Measurements from ENCODE around the gene BNIP3. TPM values are rescaled to one million over a fixed set of nuclear protein-coding genes. Genes with fewer than 3 reads are reported as not detected.

Gene BNIP3
- total RNA-seq, 2 donors from 2014 or later = 33.6 to 81.5 TPM

DNA sequence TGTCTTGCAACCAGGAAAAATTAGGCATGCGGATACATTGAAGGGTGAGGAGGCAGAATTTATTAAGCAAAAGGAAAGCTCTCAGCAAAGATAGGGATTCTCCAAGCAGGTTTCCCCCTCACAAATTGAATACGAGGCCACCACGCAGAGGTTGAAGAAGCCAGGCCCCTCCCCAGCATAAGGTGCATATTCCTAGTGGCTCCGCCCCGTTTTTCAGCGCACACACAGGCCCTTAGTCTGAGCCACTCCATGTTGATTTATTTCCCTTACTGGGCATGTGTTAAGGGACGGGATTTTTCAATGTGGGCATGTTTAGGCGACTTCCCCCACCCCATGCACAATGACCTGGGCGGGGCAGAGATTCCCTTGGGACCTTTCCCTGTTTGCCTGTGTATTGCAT lies 56.0 kb downstream of the BNIP3 start:
- DNase-seq (ENCODE audit: low spot score) (no peak), ATAC-seq (ENCODE audit: insufficient number of reproducible peaks, low FRiP score, low read depth) (no peak)
- Histone ChIP-seq H3K4me3 (no peak overlapping the region), H3K9me3 (no peaks in the 10 kb centered on the region), H3K27ac (no peak overlapping the region), H3K27me3 (replicated peaks; ENCODE audit: insufficient read depth) (no peaks in the 10 kb centered on the region), H3K36me3 (no peaks in the 10 kb centered on the region), H3K4me1 (ENCODE audit: control insufficient read depth in 1 of 2, low read depth in 2 of 2) (peaks cover 7 to 15% of the 10 kb centered on the region in 2 donors)
- TF ChIP-seq, protein P1, sequence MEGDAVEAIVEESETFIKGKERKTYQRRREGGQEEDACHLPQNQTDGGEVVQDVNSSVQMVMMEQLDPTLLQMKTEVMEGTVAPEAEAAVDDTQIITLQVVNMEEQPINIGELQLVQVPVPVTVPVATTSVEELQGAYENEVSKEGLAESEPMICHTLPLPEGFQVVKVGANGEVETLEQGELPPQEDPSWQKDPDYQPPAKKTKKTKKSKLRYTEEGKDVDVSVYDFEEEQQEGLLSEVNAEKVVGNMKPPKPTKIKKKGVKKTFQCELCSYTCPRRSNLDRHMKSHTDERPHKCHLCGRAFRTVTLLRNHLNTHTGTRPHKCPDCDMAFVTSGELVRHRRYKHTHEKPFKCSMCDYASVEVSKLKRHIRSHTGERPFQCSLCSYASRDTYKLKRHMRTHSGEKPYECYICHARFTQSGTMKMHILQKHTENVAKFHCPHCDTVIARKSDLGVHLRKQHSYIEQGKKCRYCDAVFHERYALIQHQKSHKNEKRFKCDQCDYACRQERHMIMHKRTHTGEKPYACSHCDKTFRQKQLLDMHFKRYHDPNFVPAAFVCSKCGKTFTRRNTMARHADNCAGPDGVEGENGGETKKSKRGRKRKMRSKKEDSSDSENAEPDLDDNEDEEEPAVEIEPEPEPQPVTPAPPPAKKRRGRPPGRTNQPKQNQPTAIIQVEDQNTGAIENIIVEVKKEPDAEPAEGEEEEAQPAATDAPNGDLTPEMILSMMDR (IDR thresholded peaks at IDR 0.05) = no peak

DNA sequence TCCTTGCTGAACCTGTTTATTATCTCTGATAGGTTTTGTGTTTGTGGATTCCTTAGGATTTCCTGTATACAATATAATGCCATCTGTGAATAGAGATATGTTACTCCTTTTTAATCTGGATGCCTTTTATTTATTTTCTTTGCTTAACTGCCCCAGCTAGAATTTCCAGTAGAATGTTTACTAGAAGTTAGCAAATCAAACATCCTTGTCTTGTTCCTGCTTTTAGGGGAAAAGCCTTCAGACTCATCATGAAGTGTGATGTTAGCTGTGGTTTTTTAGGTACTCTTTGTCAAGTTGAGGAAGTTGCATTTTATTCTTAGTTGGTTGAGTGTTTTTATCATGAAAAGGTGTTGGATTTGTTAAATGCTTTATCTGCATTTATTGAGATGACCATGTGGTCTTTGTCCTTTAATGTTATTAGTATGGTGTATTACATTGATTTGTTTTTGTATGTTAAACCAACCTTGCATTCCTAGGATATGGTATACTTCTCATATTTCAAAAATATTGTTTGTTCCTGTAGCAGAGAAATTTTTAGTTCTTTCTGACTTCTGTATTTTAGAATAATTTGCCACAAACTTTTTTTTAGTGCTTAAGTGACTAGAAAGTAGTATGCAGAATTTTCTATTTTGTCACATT lies 56.6 kb downstream of the BNIP3 start:
- no peaks in the 10 kb centered on the region for H3K36me3 ChIP-seq
- H3K9me3 ChIP-seq = no peaks in the 10 kb centered on the region
- peaks cover 7 to 9% of the 10 kb centered on the region in 2 donors for H3K4me1 ChIP-seq (ENCODE audit: control insufficient read depth in 1 of 2, low read depth in 2 of 2)
- DNase-seq (ENCODE audit: low spot score) = no peak
- no peaks in the 10 kb centered on the region for H3K27me3 ChIP-seq (replicated peaks; ENCODE audit: insufficient read depth)
- no peak overlapping the region for H3K4me3 ChIP-seq
- TF ChIP-seq, protein P1 (IDR thresholded peaks at IDR 0.05) = no peak
- ATAC-seq (ENCODE audit: insufficient number of reproducible peaks, low FRiP score, low read depth) = no peak
- H3K27ac ChIP-seq = no peak overlapping the region

DNA sequence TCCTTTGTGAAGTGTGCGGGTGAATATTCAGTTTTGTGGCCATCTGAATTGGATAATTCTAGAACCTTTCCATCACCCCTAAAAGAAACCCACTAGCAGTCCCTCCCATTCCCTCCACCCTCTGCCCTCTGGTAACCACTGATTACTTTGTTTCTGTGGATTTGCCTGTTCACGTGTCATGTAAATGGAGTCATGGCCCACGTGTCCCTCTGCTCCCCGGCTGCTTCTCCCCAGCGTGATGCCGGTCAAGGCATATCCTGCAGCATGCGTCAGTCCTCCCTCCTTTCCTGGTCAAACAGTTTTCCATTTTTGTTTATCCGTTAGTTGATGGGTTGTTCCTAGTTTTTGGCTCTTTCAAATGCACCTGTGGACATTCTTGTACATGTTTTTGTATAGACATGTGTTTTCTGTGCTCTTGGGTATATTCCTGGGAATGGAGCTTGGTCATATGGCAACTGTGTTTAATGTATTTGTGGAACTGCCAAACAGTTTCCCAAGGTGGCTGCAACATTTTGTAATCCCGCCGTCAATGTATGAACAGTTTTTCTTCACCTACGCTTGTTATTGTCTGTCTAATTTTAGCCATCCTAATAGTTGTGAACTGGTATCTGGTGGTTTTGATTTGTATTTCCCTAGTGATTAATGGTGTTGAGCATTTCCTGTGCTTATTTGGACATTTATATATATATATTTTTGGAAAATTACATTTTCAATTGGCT lies 58.5 kb downstream of the BNIP3 start:
- Histone ChIP-seq H3K27me3 (replicated peaks; ENCODE audit: insufficient read depth) (no peaks in the 10 kb centered on the region), H3K27ac (no peak overlapping the region), H3K9me3 (no peaks in the 10 kb centered on the region), H3K36me3 (no peaks in the 10 kb centered on the region), H3K4me1 (ENCODE audit: control insufficient read depth in 1 of 2, low read depth in 2 of 2) (peaks cover 3% of the 10 kb centered on the region in 2 donors), H3K4me3 (no peak overlapping the region)
- DNase-seq (ENCODE audit: low spot score) (no peak), ATAC-seq (ENCODE audit: insufficient number of reproducible peaks, low FRiP score, low read depth) (no peak)
- TF ChIP-seq, protein P1 (IDR thresholded peaks at IDR 0.05) = no peak

DNA sequence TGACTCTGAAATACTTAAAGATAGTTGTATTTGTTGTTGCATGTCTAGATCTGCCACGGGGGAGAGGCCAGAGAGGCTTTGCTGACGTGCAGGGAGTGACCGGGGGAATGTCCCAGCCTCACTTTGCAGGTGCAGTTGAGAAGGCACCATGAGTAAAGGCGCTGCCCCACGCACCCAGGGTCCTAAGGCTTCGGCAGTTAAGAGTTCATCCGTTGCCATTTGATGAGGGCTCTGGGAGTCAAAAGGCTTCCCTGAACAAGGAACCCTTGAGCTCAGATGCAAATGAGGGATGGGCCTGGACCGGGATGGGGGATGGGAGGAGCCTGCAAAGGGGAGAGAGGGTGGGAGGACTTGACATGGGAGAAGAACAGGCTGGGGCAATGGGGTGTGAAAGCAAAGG lies 60.5 kb downstream of the BNIP3 start:
- no peaks in the 10 kb centered on the region for H3K36me3 ChIP-seq
- no peak overlapping the region for H3K4me3 ChIP-seq
- no peaks in the 10 kb centered on the region for H3K27me3 ChIP-seq (replicated peaks; ENCODE audit: insufficient read depth)
- no peak overlapping the region for H3K27ac ChIP-seq
- no peak for ATAC-seq (ENCODE audit: insufficient number of reproducible peaks, low FRiP score, low read depth)
- no peaks in the 10 kb centered on the region for H3K4me1 ChIP-seq (ENCODE audit: control insufficient read depth in 1 of 2, low read depth in 2 of 2)
- no peak for DNase-seq (ENCODE audit: low spot score)
- no peaks in the 10 kb centered on the region for H3K9me3 ChIP-seq
- TF ChIP-seq, protein P1 (IDR thresholded peaks at IDR 0.05) = no peak

DNA sequence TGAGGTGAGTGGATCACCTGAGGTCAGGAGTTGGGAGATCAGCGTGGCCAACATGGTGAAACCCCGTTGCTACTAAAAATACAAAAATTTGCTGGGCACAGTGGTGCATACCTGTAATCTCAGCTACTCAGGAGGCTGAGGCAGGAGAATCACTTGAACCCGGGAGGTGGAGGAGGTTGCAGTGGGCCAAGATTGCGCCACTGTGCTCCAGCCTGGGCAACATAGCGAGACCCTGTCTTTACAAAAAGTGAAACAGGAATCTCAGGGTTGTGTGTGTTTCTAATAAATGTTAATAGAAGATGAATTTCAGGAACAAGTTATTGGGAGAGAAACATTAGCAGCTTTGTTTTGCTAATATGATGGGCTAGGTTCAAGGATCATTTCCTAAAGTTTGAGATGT lies 61.0 kb downstream of the BNIP3 start:
- no peak overlapping the region for H3K27ac ChIP-seq
- ATAC-seq (ENCODE audit: insufficient number of reproducible peaks, low FRiP score, low read depth) (no peak), DNase-seq (ENCODE audit: low spot score) (no peak)
- no peaks in the 10 kb centered on the region for H3K4me1 ChIP-seq (ENCODE audit: control insufficient read depth in 1 of 2, low read depth in 2 of 2)
- H3K4me3 ChIP-seq = no peak overlapping the region
- no peaks in the 10 kb centered on the region for H3K36me3 ChIP-seq
- H3K9me3 ChIP-seq = no peaks in the 10 kb centered on the region
- no peaks in the 10 kb centered on the region for H3K27me3 ChIP-seq (replicated peaks; ENCODE audit: insufficient read depth)
- TF ChIP-seq, protein P1 (IDR thresholded peaks at IDR 0.05) = no peak
